ENCODE measurements around the gene C11orf54. TPM values are rescaled to one million over a fixed set of nuclear protein-coding genes. Genes with fewer than 3 reads are reported as not detected.
"Not testable (repeated sequence)": the region's sequence is repeated elsewhere in the genome, so short reads cannot be mapped to it uniquely, and the experiment has no call there.

C11orf54 gene
- total RNA-seq, 4 donors from 2014 or later = 23.4 to 43.1 (median 37.1) TPM

DNA sequence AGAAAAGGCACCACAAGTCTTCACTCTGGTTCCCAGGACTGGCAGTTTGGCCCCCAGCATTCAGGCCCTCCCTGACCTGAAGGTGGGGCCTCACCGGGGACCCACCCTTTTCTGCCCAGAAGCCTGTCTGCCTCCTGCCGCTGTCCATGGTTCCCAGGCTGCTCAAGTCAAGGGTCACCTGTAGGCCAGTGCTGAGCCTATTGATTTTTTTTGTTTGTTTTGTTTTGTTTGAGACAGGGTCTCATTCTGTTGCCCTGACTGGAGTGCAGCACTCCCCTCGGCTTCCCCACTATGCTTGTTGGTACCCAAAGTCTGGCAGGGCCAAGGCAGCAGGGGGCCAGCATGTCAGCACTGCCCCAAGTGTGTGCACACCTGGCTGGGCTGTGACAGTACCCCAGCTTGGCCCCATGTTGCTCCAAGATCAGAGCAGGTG, 31.6 kb downstream of the C11orf54 start:
- TF ChIP-seq, protein P1, sequence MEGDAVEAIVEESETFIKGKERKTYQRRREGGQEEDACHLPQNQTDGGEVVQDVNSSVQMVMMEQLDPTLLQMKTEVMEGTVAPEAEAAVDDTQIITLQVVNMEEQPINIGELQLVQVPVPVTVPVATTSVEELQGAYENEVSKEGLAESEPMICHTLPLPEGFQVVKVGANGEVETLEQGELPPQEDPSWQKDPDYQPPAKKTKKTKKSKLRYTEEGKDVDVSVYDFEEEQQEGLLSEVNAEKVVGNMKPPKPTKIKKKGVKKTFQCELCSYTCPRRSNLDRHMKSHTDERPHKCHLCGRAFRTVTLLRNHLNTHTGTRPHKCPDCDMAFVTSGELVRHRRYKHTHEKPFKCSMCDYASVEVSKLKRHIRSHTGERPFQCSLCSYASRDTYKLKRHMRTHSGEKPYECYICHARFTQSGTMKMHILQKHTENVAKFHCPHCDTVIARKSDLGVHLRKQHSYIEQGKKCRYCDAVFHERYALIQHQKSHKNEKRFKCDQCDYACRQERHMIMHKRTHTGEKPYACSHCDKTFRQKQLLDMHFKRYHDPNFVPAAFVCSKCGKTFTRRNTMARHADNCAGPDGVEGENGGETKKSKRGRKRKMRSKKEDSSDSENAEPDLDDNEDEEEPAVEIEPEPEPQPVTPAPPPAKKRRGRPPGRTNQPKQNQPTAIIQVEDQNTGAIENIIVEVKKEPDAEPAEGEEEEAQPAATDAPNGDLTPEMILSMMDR (IDR thresholded peaks at IDR 0.05) = no peak
- no peak for TF ChIP-seq EP300 (IDR thresholded peaks at IDR 0.05)
- no peak for TF ChIP-seq POLR2A (IDR thresholded peaks at IDR 0.05)
- Histone ChIP-seq H3K27me3 (no peaks in the 10 kb centered on the region), H3K36me3 (peaks cover 0 to 7% (median 0%) of the 10 kb centered on the region in 3 donors), H3K9me3 (peaks cover 0 to 5% (median 0%) of the 10 kb centered on the region in 4 donors), H3K4me1 (no peaks in the 10 kb centered on the region), H3K4me3 (no peak overlapping the region), H3K27ac (no peak overlapping the region)
- DNase-seq (ENCODE audit: low spot score in 2 of 2) = no peak
- WGBS, 2 donors = 87 to 93% methylated on average over 3 of the region's 3 CpGs

DNA sequence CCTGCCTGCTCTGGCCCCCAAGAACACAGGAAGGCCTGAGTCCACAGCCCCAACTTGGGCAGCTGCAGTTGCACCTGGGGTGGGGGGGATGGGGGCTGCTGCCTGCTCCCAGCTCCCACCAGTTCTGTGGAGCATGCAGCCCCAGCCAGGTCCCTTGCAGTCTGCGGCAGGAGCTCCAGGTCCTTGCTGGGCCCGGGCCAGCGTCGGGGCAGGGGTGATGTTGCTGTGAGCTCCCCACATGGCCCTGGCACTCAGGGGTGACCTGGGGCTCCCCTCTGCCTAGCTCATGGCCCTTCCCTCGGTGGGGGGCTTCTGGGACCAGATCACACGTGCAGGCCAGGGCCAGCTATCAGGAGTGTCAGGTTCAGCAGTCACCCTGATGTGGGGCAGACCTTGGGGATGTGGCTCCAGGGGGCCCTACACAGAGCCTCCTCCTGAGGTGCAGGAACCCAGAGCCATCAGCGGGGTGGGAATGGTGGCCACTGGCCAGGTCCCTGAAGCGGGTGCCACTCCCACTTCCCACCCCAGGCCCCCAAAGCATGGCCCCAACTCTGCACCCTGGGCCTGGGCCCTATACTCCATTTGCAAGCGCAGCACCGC, 32.2 kb downstream of the C11orf54 start:
- no peaks in the 10 kb centered on the region for H3K27me3 ChIP-seq
- no peak for DNase-seq (ENCODE audit: low spot score in 2 of 2)
- peaks cover 0 to 5% (median 0%) of the 10 kb centered on the region in 4 donors for H3K9me3 ChIP-seq
- H3K36me3 ChIP-seq = peaks cover 0 to 7% (median 0%) of the 10 kb centered on the region in 3 donors
- H3K27ac ChIP-seq = no peak overlapping the region
- TF ChIP-seq, protein P1 (IDR thresholded peaks at IDR 0.05) = no peak
- TF ChIP-seq POLR2A (IDR thresholded peaks at IDR 0.05) (no peak), EP300 (IDR thresholded peaks at IDR 0.05) (no peak)
- WGBS, 2 donors = 90 to 97% methylated on average over 5 to 7 of the region's 10 CpGs
- no peak overlapping the region for H3K4me3 ChIP-seq
- no peaks in the 10 kb centered on the region for H3K4me1 ChIP-seq

DNA sequence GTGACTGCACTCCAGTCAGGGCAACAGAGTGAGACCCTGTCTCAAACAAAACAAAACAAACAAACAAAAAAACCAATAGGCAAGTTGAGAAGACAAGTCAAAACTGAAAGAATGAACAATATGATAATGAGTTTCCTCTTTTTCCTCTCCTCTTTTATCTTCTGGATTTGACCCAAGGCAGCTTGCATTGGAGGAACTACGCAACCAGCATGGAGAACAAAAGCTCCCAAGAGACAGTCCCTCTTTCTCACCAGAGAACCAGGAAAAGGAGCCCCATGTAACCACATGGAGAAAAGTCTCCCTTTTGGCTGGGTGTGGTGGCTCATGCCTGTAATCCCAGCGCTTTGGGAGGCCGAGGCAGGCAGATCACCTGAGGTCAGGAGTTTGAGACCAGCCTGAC, 33.1 kb downstream of the C11orf54 start:
- WGBS, 2 donors = 87 to 98% methylated on average over 3 of the region's 3 CpGs
- H3K27ac ChIP-seq; H3K9me3 ChIP-seq; DNase-seq (ENCODE audit: low spot score in 2 of 2); H3K36me3 ChIP-seq; H3K4me3 ChIP-seq; H3K27me3 ChIP-seq; H3K4me1 ChIP-seq: not testable (repeated sequence)

DNA sequence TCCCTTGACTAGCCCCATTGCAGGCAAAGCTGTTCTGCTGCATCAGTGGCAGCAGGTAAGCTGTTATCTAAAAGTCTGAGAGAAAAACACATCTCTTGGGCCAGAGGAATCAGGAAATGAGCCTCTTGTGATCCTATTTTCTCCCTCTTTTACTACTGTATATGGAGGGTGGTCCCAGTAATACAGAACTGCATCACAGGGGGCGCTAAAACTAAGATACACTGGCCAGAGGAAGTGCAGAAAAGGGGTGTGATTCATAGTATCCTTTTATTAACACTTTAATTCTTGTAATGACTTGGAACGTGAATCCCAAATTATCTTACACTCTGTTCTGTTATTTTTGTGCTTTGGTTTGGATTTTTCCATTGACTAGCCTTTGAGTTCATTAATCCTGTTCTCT, 33.8 kb downstream of the C11orf54 start:
- H3K36me3 ChIP-seq = peaks cover 0 to 7% (median 0%) of the 10 kb centered on the region in 3 donors
- H3K27me3 ChIP-seq = no peaks in the 10 kb centered on the region
- no peak for DNase-seq (ENCODE audit: low spot score in 2 of 2)
- H3K9me3 ChIP-seq = peaks cover 0 to 5% (median 0%) of the 10 kb centered on the region in 4 donors
- H3K4me3 ChIP-seq = no peak overlapping the region
- H3K4me1 ChIP-seq = no peaks in the 10 kb centered on the region
- TF ChIP-seq, protein P1 (IDR thresholded peaks at IDR 0.05) = no peak
- no peak for TF ChIP-seq POLR2A (IDR thresholded peaks at IDR 0.05)
- TF ChIP-seq EP300 (IDR thresholded peaks at IDR 0.05) = no peak
- WGBS, 2 donors = 25 to 55% methylated on average over 2 of the region's 2 CpGs
- no peak overlapping the region for H3K27ac ChIP-seq

DNA sequence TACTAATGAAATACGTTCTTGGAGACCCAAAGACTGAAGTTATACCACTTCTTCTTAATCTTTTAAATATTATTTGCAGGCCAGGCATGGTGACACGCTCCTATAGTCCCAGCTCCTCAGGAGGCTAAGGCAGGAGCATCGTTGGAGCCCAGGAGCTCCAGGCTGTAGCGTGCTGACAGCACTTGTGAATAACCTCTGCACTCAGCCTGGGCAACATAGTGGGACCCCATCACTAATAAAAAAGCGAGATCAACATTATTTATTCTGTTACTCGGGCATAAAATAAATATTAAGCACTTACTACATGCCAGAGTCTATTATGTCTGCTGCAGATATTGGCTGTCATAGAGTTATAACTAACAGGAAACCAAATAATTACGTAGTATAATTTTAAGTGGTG, 41.9 kb downstream of the C11orf54 start:
- H3K27ac ChIP-seq = peak overlapping the region in 3 of 4 donors; percentile 96 to 99 (median 97)
- WGBS, 2 donors = 55 to 59% methylated on average over 7 of the region's 7 CpGs

More for the DNA sequence above, 41.9 kb downstream of the C11orf54 start:
- peaks cover 0 to 37% (median 23%) of the 10 kb centered on the region in 4 donors for H3K4me1 ChIP-seq
- peak overlapping the region; percentile 65 to 99 (median 92) for H3K4me3 ChIP-seq
- TF ChIP-seq, protein P1 (IDR thresholded peaks at IDR 0.05) = no peak
- no peak for TF ChIP-seq EP300 (IDR thresholded peaks at IDR 0.05)
- TF ChIP-seq POLR2A (IDR thresholded peaks at IDR 0.05) = no peak
- H3K27me3 ChIP-seq = no peaks in the 10 kb centered on the region
- peaks cover 0 to 7% (median 0%) of the 10 kb centered on the region in 3 donors for H3K36me3 ChIP-seq
- H3K9me3 ChIP-seq = no peaks in the 10 kb centered on the region
- DNase-seq (ENCODE audit: low spot score in 2 of 2) = no peak

All from tibial nerve (tissue), 4 donors.